ENCODE measurements around the gene TMPRSS4. TPM values are rescaled to one million over a fixed set of nuclear protein-coding genes. Genes with fewer than 3 reads are reported as not detected.
A peak's percentile ranks its signal among the peaks of the same experiment; 100 is the strongest.

TMPRSS4 gene
- total RNA-seq, 1 experiment from 2014 or later, result not detected

DNA sequence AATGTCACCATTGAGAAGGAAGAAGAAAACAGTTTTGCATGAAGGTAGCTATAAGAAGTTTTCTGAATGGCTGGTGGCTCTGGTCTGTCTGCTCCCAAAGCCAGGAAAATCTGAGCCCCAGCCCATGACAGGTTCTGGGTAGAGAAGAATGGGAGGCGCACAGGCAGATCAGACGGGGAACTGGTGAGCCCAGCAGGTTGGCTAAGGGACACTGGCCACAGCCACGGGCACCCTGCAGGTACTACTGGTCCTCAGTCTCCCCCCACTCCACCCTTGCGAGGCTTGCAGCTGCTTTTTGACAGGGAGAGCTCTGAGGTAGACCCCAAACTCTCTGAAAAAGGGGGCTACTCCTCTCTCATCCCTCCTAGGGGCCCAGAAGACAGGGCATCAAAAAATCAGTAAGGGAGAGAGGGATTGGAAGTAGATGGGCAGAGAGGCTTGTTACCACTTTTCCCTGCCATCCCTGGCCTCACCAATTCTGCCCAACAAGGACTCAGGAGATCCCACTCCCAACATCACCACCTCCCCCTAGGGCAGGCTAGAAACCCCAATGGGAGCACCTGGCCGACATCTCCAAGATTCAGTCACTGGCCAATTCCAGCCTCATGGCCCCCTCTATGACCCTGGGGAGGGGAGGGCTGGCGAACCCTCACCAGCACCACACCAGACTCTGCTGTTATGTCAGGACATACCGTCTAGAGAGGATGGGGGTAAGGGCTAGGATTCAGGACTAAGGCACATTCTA lies 58.3 kb downstream of the TMPRSS4 start:
- no peak for DNase-seq (ENCODE audit: low read depth)

DNA sequence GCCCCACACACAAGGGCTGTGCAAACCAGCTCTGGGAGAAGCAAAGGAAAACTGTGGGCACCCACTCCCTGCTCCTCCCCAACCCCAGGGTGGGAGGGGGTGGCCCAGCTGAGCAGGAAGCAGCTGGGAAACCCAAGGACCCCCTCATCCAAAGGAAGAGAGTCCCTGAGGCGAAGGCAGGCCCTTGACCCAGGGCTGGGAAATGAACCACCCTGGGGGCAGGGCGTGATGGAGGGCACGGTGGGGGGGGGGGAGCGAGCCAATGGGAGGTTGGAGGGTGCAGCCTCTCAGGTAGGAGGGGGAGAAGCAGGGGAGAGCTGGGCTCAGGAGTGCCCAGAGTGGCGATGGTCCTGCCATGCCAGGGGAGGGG lies 58.9 kb downstream of the TMPRSS4 start:
- DNase-seq (ENCODE audit: low read depth), result no peak

DNA sequence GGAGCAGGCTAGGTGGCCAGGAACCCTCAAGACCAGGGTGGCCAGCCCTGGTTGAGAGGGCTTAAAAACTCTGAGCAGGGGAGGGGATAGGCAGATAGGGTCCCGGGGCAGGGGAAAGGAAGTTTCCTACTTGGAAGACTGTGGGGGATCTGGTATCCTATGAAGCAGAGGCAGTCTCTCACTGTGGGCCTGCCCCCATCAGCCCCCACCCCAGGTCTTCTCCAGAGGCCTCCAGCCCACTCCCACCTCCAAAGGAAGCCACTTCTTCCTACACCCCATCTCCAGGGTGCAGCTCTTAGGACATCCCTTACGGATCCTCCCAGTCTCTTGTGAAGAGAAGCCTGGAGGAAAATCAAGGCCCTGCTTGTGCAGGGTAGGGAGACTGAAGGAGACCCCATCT lies 59.5 kb downstream of the TMPRSS4 start:
- DNase-seq (ENCODE audit: low read depth), result no peak

DNA sequence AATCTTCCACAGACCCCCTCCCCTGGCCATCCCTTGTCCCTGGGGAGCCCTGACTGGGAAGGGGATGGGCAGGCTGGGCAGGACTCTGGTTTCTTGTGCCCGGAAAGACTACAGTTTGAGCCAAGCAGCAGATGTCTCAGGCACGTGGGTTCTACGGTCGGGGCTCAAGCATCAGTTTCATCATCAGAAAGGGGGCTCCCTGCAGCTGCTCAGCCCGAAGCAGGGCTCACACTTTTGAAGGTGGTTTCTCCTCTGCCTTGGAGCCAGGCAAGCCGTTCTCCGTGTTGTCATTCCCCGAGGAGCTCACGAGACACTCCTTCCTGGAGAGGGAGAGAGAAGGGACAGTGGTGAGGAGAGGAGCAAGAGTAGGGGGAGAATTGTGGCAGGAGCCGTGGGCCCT lies 59.9 kb downstream of the TMPRSS4 start:
- no peak for DNase-seq (ENCODE audit: low read depth)

DNA sequence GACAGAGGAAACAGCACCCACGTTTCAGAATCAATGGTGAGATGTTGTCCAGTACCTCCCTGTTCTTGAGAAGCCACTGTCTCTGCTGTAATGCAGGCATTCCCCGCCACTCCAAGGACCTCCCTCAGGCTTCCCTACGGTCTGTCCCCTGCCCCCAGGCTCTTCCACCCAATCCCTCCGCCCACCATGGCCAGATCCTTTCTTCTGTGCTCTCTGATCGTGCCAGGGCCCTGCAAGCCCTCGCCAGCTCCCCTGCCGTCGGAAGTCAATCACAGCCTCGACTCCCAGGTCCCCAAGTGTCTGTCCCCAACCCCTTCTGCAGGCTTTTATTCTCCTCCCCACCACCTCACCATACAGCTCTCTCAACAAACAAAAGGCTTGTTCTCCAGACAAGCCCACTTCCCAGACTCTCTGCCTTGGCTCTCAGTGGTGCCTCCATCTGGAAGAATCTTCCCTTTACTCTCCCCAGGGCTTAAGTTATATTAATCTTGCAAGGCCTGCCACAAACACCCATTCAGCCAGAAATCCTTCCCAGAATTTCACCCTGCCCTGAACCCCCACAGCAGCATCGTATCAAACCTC lies 62.1 kb downstream of the TMPRSS4 start:
- no peak for DNase-seq (ENCODE audit: low read depth)

DNA sequence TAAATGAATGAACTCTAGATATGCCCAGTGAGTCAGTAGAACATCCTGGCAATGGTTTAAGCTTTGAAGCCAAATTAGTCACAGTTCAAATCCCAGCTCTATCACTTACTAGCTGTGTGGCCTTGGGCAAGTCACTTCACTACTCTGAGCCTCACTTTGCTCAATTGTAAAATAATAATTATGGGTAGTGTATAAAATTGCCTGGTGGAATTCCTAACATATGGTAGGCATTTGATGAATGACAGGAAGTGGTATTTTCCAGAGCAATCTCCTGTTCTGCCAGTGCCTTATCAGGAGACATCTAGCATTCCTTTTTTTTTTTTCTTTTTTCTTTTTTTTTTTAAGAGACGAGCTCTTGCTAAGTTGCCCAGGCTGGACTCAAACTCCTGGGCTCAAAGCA lies 62.7 kb downstream of the TMPRSS4 start:
- no peak for DNase-seq (ENCODE audit: low read depth)

DNA sequence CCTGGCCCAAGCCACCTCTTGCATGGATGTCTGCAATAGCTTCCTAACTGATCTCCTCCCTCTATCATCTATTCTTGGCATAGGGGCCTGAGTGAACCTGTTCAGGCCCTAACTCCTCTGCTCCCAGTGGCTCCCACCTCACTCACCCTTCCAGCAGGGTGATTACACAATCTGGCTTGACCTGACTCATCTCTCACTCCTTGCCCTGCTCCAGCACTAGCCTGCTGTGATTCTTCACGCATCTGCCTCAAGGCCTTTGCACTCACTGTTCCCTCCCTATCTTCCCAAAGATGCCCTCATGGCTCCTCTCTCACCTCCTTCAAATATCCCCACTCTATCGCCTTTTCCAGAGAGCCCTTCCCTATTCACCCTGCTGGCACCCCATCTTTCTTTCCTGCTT lies 65.2 kb downstream of the TMPRSS4 start:
- peak; percentile 35 for DNase-seq (ENCODE audit: low read depth)

DNA sequence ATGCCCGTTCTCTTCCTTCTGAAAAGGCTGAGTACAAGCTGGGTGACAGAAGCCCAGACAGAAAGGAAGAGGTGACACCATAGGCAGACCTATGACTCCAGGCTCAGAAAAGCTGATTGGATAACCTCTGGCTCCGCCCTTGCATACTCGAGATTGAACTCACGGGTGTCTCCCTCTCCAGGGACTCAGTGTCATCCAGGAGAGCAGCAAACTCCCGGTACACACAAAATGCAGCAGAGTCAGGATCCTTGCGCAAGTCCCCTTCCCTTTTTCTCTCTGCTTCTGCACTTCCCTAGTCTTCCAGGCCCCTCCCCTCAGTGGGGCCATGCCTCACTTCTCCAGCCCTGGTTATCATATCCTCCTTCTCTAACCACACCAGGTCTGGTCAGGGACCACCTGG lies 65.9 kb downstream of the TMPRSS4 start:
- DNase-seq (ENCODE audit: low read depth), result no peak

DNA sequence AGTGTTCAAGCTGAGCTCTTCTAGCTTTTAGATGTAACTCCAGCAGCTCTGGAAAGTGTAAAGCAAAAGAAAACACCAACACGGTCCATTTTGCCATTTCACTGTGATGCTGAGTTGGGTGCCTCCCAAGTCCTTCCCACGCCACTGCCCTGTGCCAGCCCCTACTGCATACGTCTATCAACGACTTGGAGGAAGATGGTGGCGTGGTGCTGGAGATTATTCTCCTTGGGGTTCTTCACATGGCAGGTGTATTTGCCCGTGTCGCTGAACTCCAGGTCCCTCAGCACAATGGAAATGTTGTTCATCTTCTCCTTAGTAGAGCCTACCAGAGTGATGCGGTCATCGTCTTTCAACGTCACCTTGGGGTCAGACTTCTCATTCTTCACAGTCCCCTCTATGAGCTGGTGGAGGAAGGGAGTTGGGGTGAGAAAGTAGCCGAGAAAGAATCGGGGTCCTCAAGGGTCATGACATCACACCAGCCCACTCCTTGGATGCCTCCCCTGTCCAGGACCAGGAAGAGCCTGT lies 66.8 kb downstream of the TMPRSS4 start:
- no peak for DNase-seq (ENCODE audit: low read depth)

DNA sequence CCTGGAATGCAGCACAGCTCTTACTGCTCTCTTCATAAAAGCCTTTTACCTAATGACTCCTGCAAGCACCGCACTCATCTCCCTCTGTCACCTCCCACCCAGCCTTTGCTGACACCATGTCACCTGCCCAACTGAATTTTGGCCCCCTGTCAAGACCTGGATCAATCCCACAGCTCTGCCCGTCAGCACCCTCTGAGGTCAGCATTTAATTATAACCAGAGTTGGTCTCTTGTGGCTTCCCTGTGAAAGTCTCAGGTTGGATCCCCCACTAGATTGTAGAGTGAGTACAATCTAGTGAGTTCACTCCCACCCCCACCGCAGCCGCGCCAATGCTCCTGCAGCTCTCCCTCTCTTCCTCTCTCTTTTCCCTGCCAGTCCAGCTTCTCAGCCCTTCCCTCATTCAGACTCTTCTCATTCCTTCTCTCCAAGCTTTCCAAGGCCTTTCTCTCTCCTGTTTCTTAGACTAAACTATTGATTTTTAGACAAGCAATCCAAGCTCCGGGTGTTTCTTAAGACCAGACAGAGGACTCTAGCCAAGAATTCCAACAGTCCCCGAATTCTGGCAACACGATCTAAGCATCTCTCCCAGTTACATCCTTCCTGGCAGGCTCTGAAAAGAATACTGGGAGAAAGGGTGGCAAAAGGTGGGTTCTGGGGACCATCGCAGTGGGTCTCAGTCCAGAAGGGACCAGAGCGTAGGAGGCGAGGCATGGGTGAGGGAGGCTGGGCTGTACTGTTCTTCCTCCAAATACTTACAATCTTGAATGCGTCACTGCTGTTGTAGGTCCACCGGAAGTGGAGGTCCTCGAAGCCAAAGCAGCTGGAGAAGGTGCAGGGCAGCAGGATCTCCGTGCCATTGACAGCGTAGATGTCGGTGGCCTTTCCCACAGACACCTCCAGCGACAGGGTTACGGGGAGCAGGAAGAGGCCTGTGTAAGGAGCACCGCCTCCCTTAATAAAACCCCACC lies 67.7 kb downstream of the TMPRSS4 start:
- no peak for DNase-seq (ENCODE audit: low read depth)

DNA sequence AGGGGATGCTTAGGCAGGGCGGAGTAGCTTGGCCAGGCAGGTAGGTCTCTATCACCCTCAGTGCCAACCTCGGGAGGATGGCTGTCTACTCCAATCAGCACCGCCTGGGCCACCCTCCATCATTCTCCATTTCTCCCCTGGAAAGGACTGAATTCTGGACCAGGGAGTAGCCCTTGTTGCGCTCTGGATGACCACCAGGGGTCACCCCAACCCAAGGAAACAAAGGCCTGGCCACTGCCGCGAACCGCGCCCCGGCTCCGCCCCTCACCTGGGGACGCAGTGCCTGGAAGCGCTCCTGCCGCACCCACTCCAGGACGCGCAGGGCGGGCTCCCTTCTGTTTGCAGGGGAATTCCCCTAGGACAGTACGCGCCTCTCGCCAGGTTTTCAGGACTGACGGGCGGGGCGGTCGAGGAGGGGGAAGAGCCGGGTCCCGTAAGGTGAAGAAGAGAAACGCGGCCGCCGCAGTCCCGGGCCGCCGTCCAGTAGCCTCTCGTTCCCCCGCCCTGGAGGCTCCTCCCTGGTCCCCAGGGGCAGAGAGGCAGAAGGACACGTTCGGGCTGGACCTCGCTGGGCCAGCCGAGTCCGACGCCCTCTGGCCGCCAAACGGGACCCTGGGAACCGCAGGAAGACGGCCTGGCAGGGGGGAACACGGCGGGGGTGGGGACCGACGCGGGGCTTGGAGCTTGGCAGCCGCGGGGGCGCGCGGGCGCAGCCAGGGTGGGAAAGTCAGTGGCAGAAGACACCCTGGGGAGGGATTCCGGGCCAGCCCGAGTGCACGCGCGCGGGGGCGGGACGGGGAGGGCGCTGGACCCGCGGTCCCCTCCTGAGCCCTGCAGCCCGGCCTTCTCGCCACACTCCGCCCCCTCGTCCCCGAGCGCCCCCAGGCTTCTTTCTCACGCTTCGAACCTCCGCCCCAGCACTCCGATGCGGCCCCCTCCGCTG lies 68.7 kb downstream of the TMPRSS4 start:
- DNase-seq (ENCODE audit: low read depth), result peak; percentile 85

DNA sequence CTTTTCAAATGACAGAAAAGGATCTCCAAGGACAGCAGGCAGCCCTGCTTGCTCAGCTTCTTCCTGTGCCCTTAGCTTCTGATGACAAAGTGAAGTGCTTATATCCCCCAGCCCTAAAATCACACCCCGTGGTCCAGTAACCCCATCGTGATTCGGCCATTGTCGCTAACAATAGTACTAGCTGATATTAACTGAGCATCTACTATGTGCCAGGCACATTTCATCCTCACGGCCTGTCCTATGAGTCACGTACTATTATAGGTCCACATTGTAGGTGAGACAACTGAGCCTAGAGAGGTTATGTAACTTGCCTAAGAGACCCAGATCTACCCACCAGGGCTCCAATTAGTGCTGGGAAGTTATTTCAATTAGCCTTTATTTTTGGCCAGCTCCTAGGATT lies 69.7 kb downstream of the TMPRSS4 start:
- DNase-seq (ENCODE audit: low read depth), result no peak

DNA sequence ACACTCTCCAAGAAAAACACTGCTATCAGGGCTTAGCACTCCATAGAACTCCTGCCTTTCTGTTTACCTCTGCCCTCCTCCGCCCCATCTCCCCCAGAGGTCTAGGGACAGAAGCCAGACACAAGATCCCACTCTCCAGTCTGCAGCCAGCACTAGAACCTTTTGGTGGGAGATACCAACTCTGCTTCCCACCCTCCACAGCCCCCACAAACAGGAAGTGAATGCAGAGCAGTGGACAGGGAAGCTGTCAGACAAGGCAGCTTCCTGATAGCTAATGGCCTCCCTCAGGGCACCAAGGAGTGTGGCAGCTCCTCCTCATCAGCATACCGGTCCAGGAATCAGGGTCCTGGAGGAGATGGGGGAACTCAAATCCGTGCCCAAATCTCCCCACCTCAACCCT lies 70.6 kb downstream of the TMPRSS4 start:
- DNase-seq (ENCODE audit: low read depth), result no peak

DNA sequence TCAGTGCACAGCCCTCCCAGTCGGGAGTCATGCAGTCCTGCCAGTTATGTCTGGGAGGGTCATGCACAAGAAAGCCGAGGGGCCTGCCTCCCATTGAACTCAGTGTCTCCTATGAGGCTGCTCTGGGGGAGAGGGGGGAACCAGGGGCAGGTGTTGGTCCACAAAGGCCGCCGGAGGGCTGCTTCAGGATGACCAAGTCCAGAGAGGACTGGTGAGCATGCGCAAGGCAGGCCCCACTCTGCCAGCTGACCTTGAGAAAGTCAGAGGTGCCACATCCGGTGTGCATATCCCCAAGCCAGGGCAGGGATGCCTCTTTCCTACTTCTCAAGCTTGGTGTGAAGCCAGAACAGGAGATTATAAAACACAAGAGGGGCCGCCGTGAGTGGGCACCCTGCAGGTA lies 71.4 kb downstream of the TMPRSS4 start:
- no peak for DNase-seq (ENCODE audit: low read depth)

DNA sequence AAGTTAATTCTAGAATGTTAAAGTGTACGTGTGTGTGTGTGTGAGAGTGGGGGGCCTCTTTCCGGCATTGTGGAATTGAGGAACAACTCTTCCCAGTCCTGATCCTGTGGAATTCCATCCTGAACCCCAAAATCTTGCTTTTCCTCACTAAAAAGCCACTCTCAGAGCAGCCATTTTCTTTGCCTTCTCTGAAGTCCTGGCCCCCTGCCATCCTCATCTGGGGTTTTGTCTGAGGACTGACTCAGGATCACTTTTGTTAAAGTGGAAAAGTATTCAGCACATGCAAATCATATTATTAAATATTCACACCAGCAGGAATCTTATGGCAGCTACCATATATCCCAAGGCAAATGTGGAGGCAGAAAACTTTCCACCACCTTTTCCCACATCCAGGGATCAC lies 72.0 kb downstream of the TMPRSS4 start:
- DNase-seq (ENCODE audit: low read depth), result no peak

DNA sequence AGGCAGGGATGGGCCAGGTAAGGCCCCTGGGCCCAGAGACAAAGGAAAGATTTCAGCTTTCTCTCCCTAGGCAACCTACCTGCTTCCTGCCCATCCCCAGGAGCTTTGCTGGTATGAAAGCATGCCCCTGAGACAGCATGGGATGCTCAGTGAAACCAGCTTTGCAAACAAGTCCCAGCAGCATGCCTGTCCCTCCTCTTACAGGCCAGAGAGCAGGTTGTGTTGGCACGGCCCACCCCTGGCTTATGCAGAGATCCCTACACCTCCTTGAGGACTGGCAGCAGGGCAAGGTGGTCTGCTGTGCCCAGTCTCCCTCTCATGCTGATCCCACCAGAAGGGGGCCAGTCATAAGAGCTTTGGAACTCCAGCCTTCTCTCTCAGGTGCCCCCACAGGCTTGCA lies 72.6 kb downstream of the TMPRSS4 start:
- no peak for DNase-seq (ENCODE audit: low read depth)

DNA sequence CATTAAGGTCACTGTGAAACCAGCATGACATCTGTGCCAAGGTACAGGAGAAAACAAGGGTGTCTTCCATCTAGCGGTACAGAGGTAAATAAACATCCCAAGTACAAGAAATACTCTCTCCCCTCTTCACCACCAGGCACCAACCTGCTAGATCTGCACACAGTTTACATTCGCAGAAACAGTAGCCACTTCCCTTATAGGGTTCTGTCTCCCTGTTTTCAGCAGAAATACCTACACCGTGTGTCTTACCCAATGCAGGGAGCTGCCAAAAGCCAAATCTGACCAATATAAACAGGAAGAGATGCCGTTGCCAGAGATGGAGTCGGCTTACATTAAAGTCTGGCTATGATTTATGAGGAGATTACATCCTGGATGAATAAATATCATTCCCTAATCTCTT lies 74.6 kb downstream of the TMPRSS4 start:
- DNase-seq (ENCODE audit: low read depth), result no peak

DNA sequence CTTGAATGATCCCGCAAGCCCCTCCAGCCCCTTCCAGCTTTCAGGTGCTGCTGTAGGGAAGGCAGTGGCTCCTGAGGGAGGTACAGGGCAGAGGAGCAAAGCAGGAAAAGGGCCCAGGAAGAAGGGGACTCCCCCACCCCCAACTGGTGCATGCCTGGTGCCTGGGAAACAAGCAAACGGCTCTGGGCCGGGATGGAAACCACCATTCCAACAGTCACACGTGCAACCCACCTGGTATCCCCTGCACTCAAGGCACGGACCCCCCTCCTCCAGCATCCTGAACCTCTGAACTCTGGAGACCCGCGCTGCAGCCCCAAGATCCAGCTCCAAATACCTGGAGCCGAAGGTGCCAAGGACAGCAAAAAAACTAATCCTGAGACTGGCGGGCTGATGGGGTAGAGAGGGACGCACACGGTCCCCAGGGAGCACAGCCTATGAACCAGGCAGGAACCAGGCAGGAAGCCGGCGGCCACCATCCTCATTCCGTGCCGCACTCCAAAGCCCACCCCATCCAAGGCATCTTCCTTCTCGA lies 75.2 kb downstream of the TMPRSS4 start:
- no peak for DNase-seq (ENCODE audit: low read depth)

DNA sequence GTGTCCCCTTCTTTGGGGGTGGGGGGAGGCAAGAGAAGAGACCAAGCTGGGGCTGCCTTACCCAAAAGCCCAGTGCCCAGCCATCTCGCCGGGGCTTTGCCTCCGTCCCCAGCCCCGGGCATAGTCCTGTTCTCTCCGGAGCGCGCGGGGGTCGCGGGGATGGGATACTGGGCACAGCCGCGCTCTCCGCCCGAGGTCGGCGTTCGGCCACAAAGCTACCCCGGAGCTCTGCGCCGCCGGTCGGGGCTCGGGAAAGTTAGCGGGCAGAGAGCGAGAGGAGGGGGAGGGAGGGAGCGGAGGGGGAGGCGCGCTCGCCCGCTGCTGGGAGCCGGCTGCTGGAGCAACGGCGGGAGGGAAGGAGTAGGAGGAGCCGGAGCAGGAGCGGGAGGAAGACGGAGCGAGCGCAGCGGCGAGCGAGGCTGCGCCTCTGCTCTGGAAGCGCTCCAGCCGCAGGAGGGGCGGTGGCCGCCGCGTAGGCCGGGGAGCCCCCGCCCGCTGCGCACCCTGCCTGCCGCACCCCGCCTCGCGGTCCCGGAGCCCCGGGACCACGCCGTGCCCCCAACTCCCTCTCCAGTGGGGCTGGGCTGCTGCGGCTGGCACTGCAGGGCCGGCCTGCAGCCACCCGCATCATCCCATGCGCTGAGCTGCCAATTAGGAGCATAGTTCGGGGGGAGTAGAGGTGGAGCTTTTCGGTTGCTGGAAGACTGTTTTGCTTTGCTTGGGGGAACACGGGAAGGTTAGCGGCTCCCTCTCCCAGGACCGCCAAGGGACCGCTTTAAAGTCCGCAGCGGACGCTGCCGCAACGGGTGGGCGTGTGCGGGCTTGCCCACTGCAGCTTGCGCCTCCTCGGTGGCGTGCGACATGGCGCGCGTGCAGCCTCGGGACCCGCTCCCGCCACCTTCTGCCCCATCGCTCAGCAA lies 75.9 kb downstream of the TMPRSS4 start, which contains the start of gene SCN4B:
TSS of gene SCN4B (minus strand) at position 272 of the 920 bp plus-strand sequence. CDS start at position 122, 150 bp downstream.
- peak; percentile 79 for DNase-seq (ENCODE audit: low read depth)

DNA sequence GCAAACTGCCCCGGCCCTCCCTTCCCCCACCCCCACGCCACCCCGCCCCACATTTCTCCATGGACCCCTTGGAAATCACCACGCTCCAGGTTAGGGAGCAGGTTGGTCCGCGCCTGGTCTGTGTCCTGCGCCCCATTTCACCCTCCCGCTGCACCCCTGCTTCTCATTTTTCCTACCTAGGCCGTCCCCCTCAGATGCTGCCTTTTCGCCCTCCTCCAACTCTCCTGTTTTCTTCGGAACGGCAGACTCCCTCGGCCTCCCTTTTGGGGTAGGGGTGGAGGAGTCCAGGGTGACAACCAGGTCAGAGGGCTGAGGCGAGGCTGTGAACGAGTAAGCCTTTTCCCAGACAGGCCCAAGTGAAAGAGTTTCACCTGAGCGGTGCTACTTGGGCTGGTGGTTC lies 76.6 kb downstream of the TMPRSS4 start:
- no peak for DNase-seq (ENCODE audit: low read depth)
